Left cardiac atrium (tissue), 4 donors: ENCODE measurements around the gene SPATA7. TPM values are rescaled to one million over a fixed set of nuclear protein-coding genes. Genes with fewer than 3 reads are reported as not detected.

Source experiments
- ATAC-seq, 2 donors: fragments of 200-7000 bp; cut with Tn5 transposase; one replicate each; pipeline ENCODE4 v1.9.1; 2020; ENCODE audit warnings: mild to moderate bottlenecking in 2 of 2, moderate library complexity in 2 of 2
- DNase-seq: peaks from one replicate; pipeline ENCODE4 v3.0.0-alpha.2; 2020
- intact Hi-C, 2 donors: fragments of 100-400 bp; cut with DNase I; formaldehyde crosslinking; loops; one replicate each; pipeline versions ENCODE4 v1.14.1 to v1.15.1; 2022 to 2023
- total RNA-seq, 2 donors: library from RNA; stranded (reverse); fragmentation: NEBNext Ultra II Directional; extraction: Animal tissue kit (Norgen Biotek cat#: 25700); gene quantifications; one replicate each; pipeline ENCODE4 v1.2.1, GENCODE V29; 2021
- donor health status: DM: no; HTN: yes; CAD: no.
- donor health status: DM: no; HTN: yes; CAD: no; lungs with severe emphysema.
- donor health status: DM: yes; HTN: yes; CAD: no.
- donor health status: Dilated cardiomyopathy.

SPATA7 gene
- total RNA-seq, 2 donors from 2014 or later: 6.3 to 10.8 TPM

- no peak for ATAC-seq
- intact Hi-C loops: loop anchor here in 1 of 2 donors (5.0 to 10.0 kb wide), 2 partner anchors 173 to 444 kb away; partner anchors contain the start of gene ZC3H14
- no peak for DNase-seq
These were observed 3.4 kb downstream of the SPATA7 start for GRCh38 chr14:88388741-88389282.

GRCh38 chr14:88392609-88393008, 7.2 kb downstream of the SPATA7 start:
- intact Hi-C loops: no loop called here
- ATAC-seq: no peak

GRCh38 chr14:88411039-88411438, 25.6 kb downstream of the SPATA7 start:
- intact Hi-C loops: no loop called here
- DNase-seq (no peak), ATAC-seq (no peak)

More at GRCh38 chr14:88392609-88393008, 7.2 kb downstream of the SPATA7 start:
- DNase-seq: no peak

- no peak for ATAC-seq
These were observed 32.1 kb downstream of the SPATA7 start for GRCh38 chr14:88417594-88417993.

GRCh38 chr14:88420187-88420586, 34.7 kb downstream of the SPATA7 start:
- intact Hi-C loops: no loop called here
- no peak for DNase-seq
- ATAC-seq: no peak

More at GRCh38 chr14:88417594-88417993, 32.1 kb downstream of the SPATA7 start:
- intact Hi-C loops: no loop called here
- no peak for DNase-seq

GRCh38 chr14:88421286-88421685, 35.8 kb downstream of the SPATA7 start:
- ATAC-seq (peak in 1 of 2 donors; percentile 12), DNase-seq (no peak)
- intact Hi-C loops: no loop called here

- ATAC-seq (peak in 1 of 2 donors; percentile 38), DNase-seq (no peak)
- intact Hi-C loops: no loop called here
These were observed 36.6 kb downstream of the SPATA7 start for GRCh38 chr14:88422047-88422446.

GRCh38 chr14:88422919-88423650, 37.6 kb downstream of the SPATA7 start:
- DNase-seq: no peak
- peak in 1 of 2 donors; percentile 26 for ATAC-seq
- intact Hi-C loops: no loop called here

- intact Hi-C loops: no loop called here
- no peak for ATAC-seq
- no peak for DNase-seq
These were observed 39.1 kb downstream of the SPATA7 start for GRCh38 chr14:88424573-88424972.

- no peak for DNase-seq
- intact Hi-C loops: no loop called here
- ATAC-seq: no peak
These were observed 40.8 kb downstream of the SPATA7 start for GRCh38 chr14:88426271-88426670.

- intact Hi-C loops: no loop called here
- ATAC-seq (no peak), DNase-seq (no peak)
These were observed 45.5 kb downstream of the SPATA7 start for GRCh38 chr14:88430976-88431375.

- ATAC-seq: no peak
These were observed 52.2 kb downstream of the SPATA7 start for GRCh38 chr14:88437658-88438057.

GRCh38 chr14:88439088-88439487, 53.6 kb downstream of the SPATA7 start:
- intact Hi-C loops: no loop called here
- ATAC-seq: no peak
- DNase-seq: no peak

More at GRCh38 chr14:88437658-88438057, 52.2 kb downstream of the SPATA7 start:
- intact Hi-C loops: no loop called here
- no peak for DNase-seq

GRCh38 chr14:88452231-88452630, 66.8 kb downstream of the SPATA7 start:
- intact Hi-C loops: no loop called here
- ATAC-seq (no peak), DNase-seq (no peak)

GRCh38 chr14:88454886-88455285, 69.4 kb downstream of the SPATA7 start:
- no peak for ATAC-seq
- no peak for DNase-seq
- intact Hi-C loops: no loop called here

GRCh38 chr14:88463318-88463717, 77.9 kb downstream of the SPATA7 start:
- DNase-seq (no peak), ATAC-seq (no peak)
- intact Hi-C loops: no loop called here

- intact Hi-C loops: no loop called here
- ATAC-seq: peak in 1 of 2 donors; percentile 57
- no peak for DNase-seq
These were observed 82.9 kb downstream of the SPATA7 start for GRCh38 chr14:88468406-88468805.

- intact Hi-C loops: no loop called here
- ATAC-seq (peak in 1 of 2 donors; percentile 69), DNase-seq (no peak)
These were observed 85.3 kb downstream of the SPATA7 start for GRCh38 chr14:88470542-88471440.

- DNase-seq: no peak
- ATAC-seq: peak in 1 of 2 donors; percentile 48
- intact Hi-C loops: no loop called here
These were observed 88.3 kb downstream of the SPATA7 start for GRCh38 chr14:88473791-88474190.
